Stimulated activated CD4-positive, alpha-beta T cell treated with anti-CD3 and anti-CD28 coated beads, Interleukin-4, amount 100 ng/mL, for 48 hours (primary cell): ENCODE data around the gene NOL9.
A peak's percentile ranks its signal among the peaks of the same experiment; 100 is the strongest.

ENCODE experiments used
- DNase-seq, 2 donors: peaks; one replicate each; pipeline ENCODE4 v3.0.0-alpha.2; 2020; ENCODE audit warnings: low read depth in 2 of 2

The NOL9 gene

DNA sequence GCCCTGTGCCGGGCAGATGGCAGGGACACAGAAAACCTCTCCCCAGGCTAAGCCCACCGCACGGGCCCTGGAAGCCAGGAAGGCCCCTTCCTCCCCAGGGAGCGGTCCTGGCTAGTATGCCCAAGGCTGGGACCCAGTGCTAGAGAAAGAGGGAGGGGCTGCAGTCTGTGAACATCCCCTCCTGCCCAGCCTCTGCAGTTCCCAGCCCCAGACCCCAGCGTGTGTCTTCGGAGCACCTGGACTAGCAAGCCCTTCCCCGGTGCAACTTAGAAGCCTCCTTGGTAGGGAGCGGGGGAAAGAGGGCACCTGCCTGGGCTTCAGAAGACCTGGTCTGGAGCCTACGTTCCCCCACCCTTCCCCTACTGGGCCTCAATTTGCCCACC lies 64.9 kb downstream of the NOL9 start:
- no peak for DNase-seq

DNA sequence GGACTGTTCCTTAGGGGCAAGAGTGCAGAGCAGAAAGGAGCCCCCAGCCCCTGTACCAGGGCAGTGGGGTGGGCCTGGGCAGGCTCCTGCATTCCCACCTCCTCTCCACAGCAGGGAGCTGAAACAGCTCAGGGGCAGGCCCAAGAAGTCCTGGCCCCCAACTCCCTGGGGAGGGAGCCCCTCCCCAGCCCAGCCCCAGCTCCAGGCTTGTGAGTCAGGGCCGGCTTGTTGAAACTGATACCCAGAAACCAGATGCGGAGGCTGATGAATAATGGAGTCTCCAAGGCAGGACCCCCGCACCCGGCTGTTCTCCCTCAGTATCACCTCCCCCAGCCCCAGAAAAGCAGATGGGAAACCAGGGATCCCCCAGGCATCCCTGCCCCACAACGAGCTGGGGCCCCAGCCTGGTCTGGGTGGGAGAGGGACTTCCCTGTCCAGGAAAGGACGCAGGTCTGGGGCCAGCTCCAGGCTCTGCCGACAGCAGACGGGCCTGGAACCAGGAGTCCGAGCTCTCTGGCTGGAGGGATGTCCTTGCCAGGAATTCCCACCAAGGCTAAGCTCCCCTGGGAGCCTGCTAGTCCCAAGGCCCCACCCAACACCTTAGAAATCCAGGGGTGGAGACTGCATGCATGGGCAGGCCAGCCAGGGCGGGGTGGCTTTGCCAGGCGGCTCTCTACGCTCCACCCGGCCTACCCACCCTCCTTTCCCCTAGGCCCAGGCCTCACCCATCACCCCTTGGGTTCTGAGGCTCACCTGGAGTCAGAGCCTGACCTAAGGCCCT lies 65.5 kb downstream of the NOL9 start:
- no peak for DNase-seq

DNA sequence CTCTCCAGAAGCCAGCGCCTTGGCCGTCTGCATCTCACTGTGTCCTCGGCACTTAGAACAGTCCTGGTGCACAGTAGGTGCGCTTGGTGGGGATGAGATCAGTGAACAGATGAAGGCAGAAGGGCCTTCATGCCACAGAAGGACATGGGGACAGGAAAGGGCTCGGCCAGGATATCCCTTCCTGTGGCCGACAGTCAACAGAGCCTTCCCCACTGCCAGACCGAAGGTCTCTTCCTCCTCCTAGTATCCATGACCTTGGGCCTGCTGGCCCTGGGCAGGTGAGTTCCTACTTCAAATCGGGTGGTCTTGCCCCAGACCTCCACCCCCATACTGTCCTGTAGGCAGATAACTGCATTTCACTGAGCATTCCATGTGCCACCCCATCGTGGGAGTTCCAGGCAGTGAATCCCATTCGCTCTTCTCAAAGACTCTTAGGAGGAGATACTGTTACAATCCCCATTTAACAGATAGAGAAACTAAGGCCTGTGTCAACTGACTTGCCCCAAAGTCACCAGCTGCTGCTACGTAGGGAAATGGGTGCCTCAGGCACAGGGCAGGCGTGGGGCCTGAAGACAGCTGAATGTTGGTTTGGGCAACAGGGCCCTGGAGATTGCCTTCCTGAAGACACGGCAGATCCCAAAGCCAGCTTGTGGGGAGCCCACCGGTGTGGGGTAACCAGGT lies 66.4 kb downstream of the NOL9 start:
- no peak for DNase-seq

DNA sequence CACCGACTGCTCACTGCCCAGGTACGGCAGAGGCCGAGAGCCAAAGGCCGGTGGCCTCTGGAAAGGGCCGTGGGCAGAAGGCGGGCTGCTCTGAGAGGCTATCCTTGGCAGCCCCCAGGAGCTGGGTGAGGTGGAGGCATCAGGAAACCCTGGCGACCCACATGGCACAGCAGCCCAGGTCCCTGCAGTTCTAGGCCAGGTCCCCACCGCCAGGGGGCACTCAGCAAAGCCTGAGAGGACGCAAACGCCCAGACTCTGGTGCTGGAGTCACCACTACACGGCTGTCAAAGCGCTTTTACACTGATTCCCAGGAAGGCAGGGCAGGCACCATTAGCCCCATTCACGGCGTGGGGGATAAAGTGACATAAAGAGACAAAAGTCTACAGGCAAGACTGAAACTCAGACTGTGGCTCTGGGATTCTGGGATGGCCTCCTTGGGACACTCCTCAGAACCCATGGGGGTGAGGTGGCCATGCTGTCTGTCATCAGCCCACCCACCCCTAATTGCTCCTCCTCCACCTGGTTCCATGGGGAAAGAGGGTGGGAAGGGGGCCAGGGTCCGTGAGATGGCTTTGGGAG lies 67.8 kb downstream of the NOL9 start:
- DNase-seq, result peak; percentile 83 to 92

DNA sequence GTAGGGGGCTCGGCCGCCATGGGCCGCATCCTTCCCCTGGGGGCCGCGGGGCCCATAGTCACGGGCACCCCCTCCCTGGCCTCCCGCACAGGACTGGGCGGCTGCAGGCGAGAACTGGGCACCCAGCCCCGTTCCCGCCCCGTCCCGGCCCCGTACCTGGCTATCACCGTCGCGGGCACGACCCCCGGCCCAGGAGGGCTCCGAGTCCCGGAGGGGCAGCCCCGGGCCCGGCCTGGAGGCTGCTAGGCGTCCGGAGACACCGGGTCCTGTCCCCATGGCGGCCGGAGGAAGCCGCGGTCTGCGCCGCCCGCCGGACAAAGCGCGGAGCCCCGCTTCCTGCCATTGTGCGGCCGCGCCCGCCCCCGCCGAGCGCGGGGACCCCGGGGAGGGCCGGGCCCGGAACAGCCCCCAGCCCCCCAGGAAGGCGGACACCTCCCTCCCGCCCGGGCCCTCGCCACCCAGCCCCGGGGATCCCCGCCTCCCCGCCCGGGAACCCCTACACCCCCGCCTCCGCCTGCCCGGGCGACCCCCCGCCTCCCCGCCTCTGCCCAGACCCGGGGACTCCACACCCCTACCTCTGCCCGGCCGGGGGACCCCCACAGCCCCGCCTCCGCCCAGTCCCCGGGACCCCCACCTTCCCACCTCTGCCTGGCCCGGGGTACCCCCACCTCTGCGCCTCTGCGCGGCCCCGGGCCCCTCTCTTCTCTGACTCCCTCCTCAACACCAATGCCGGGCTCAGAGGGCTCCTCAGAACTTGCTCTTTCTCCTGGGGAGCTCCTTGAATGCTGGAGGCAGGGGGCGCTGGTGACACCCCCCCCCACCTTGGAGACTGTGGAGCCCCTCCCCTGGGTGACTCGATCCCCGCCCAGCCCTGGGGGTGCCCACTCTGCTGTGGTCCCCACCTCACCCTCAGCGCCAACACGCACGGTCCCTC lies 68.9 kb downstream of the NOL9 start:
- no peak for DNase-seq

DNA sequence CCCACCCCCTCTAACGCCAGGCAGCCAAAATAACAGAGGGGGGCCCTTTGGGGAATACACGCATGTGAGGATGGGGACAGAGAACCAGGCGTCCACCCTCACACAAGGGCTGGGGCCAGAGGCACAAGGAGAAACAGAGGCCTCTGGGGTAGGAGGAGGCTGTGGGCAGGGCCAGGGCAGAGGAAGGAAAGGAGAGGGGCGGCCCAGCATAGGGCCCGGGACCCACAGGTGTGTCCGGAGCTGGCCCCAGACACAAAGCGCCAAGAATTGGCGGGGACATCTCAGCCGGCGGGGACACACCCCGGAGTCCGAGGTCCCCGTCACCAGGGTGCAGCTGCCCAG lies 69.5 kb downstream of the NOL9 start:
- DNase-seq, result no peak

DNA sequence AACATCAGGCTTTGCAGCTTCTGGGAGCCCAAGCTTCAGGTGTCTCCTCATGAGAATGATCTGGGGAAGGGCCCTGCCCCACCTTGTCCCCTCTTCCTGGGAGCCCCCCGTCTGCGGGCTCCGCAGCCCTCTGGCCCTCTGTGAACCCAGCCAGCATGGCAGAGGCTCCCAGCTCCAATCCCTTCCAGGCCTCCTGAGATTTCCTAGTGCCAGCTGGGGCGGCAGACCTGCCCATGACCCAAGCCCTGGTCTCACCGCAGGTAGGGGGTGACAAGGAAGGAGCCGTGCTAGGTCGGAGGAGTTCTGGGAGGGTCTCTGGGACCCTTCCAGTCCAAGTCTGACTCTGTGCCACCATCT lies 70.6 kb downstream of the NOL9 start:
- no peak for DNase-seq

DNA sequence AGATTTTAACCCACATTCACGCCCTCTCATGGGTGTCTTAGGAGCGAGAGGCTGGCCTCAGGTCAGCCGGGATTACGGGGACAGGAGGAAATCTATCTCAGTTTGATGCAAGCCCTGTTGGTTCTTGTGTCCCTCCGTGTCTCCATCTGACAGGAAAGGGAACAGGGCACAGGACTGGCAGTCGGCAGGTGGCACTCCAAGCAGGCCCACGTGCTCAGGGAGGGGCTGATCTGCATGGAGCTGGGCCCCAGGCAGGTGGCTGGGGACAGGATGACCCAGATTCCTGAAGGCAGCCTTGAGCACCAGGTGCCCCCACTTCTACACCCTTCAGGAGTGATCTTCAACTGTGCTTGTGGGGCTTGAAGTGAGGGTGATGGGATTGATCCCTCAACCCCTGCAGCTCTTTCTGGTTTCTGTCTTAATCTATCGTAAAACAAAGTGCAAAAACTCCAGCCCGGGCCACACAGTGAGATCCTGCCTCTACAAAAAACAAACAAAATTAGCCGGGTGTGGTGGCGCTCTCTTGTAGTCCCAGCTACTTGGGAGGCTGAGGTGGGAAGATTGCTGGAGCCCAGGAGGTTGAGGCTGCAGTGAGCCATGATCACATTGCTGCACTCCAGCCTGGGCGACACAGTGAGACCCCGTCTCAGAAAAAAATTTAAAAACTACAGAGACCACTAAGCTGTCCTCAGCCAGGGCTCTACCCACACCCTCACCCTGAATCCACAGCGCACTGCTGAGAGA lies 71.1 kb downstream of the NOL9 start:
- no peak for DNase-seq

DNA sequence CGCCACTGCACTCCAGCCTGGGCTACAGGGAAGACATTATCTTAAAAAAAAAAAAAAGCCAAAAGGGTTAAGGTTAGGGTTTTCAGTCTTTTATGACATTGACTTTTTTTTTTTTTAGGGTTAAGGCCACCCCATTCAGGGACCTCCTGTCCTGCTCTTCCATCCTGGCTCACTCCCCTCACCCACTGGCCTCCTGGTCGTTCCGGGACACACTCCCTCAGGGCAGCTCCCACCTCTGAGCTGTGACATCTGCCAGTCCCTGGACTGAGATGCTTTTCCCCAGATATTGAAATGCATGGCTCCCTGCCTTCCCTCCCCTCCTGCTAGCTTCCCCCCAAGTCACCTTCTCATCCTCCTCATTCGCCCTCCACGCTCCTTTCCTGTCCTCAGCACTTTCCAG lies 72.5 kb downstream of the NOL9 start:
- DNase-seq, result no peak

DNA sequence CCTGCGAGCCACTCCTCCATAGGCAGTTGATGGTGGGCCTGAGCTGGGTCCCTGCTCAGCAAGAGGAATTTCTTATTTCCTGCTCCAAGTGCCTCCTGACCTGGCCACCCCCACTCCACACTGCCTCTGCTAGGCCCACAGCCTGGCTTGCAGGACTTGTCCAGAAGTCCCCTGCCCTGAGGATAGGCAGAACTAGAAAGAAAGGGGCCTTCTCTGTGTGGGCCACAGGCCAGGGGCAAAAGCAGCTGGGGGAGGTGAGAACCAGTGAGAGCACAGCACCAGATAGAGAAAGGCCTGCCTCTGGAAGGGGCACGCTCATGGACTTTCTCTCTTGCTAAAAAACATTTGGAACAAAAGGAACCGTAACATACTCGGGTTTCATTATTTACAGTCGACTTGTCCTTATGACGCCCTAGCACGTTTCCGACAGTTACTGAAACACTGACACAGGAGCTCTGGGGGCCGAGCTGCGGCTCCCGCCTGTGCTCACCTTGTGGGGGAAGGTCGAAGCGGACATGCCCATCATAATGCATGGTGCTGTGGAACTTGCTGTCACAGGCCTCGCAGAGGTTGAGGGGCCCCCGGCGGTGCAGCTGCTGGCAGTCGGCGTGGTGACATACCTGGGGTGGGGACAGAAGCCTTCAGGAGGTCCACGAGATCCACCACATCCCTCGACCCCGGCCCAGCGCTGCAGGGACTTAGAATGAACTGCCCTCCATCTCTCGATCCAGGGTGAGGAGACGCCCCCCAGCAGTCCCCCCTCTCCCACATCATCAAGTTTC lies 77.1 kb downstream of the NOL9 start:
- DNase-seq, result no peak

DNA sequence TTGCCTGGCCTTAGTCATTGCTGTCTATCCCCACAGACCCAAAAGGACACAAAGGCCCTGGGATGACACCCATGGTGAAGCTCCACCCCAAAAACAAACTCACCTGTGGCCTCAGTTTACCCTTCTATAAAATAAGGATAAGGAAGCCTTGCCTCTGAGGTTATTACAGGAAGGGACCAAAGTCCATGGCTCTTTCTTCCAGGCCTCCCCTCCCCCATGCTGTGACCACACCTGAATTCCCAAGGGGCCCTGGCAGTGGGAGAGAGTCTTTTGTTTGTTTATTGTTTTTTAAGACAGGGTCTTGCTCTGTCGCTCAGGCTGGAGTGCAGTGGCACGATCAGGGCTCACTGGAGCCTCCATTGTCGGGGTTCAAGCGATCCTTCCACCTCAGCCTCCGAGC lies 77.8 kb downstream of the NOL9 start:
- DNase-seq, result no peak

DNA sequence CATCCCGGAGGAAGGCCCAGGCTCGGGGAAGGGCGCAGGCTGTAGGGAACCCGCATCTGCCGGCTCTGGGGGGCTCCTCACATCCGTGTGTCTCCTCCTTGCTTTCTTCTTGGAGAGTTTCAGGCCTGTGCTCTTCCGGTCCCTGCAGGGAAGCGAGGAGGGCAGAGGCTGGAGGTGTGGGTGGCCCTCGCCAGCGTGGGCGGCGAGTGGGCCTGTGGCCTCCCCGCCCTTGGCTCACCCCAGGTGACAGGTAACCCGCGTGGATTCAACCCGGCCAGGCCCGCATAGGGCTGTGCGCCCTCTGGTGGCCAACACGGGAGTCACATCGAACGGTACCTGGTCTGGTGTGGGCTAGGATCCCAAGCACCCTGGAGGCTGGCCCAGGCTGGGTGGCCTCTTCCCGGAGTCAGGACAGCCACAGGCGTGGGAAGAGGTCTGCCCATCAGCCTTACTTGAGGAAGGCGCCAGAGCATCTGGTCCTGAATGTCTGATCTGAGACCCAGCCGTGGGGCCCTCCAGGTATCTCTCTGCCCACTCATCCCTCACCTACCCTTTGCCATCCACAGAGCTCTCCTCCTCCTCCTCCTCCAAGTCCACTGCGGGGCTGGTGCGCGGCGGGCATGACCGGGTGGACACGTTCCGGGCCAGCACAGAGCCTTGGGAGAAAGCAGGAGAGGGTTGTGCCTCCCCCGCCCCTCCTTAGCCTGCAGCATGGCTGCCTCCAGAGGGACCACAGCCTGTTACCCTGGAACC lies 78.8 kb downstream of the NOL9 start:
- DNase-seq, result peak; percentile 61 to 72

DNA sequence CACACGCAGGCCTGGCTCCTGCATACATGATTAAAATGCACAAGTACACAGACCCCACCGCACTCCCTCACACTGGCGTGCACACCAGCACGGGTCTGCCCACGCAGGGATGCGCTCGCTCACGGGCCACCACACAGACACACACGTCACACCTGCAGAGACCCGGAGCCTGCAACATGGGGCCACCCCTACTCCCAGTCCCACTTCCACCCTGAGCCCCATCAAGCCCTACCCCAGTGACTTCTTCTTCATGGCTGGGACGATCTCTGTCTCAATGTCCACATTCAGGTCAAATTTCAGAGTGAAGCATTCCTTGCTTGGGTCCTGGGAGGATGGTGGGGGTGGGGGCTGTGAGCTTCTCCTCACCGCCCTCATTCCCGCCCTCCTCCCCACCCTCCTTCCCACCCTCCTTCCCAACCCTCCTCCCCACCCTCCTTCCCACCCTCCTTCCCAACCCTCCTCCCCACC lies 79.5 kb downstream of the NOL9 start:
- DNase-seq, result no peak

DNA sequence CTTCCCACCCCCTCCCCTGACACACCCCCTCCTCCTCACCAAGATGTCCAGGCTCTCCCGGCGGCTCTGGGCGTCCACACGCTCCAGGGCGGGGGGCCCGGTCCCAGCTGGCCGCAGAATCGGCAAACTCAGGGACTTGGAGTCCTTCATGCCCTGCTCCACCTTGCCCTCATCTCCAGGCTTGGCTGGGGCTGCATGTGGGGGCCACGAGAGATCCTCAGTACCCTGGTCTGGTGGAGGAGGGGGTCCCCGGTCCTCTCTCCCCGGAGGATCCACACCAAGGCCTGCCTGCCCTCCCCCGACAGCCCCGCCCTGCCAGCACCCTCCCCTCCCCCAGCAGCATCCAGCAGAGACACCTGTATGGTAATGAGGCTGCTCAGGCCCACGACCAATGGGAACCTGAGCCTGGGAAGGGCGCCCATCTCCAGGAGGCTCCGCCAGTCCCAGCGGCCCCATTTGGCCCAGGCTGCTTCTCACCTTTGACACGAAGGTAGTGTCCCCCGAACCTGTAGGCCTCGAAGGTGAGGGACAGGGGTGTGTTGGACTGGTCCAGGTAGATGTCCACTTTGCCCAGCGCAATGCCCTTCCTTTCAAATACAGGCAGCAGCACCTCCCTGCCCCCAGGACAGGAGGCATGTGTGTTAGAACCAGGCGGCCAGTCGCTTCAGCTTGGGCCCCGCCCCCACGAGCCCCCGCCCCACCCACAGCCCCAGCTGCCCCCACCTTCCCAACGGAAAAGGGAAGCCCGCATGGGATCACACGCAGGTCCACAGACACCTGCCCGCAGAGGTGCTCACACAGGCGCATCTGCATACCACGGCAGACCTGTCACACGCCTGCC lies 80.1 kb downstream of the NOL9 start:
- no peak for DNase-seq

DNA sequence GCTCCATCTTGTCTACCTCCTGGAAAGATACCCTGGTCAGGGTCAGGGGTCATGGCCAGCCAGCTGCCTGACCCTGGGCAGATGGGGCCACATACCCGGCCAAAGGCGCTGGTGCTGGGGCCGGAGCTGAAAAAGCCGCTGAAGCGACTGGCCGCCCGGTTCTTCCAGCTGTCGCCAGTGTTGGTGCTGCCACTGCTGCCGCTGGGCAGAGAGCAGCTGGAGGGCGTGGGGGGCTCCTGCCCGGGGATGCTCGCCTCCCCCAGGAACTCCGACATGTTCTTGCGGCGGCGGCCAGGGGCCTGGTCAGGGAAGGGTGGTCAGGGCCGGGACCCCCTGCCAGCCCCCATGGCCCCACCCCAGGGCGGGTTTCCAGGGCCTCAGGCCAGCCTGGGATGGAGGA lies 81.2 kb downstream of the NOL9 start:
- DNase-seq, result no peak

DNA sequence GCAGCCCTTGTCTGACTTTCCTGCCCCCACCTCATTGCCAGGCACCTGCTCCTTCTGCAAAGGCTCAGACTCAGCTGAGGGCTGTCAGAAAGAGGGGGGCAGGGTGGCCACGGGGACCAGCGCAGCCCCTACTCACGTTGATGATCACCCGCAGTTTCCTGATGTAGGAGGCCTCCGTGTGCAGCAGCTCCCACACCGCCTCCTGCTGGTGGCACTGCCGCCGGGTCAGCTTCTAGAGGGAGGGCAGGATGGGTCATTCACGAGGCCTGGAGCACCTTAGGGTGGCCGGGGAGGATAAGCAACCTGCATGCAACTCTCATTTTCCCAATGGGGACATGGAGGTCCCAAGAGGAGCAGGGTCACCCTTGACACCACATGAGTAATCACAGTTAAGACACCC lies 81.9 kb downstream of the NOL9 start:
- no peak for DNase-seq

DNA sequence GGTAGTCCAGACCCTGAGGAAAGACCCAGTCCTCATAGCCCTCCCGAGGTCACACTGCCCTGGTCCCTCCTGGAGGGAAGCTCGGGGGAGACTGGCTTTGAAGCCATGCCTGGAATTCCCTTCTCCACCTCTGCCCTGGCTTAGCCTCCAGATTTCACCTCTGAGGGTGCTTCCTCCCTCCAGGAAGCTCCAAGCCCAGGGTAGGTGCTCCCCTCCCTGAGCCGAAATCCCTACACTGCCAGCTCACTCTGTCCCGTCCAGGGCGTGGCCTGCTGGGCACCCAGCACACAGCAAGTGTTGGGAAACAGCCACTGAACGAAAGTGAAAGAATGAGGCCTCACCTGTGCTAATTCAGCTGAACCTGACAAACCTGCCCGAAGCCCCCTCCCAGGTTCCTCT lies 82.3 kb downstream of the NOL9 start:
- no peak for DNase-seq
